Gastrocnemius medialis (tissue), 4 donors: ENCODE results near the gene KLRF2.

Source experiments
- POLR2A ChIP-seq, 2 donors: fragments of 450-650 bp; IDR thresholded peaks; one replicate each; pipeline ENCODE4 v1.6.1; 2017; ENCODE audit warnings: antibody characterized with exemption in 2 of 2, mild to moderate bottlenecking in 2 of 2, moderate library complexity in 2 of 2
- TF ChIP-seq, protein P1 (sequence below), 5 experiments: fragments of 450-650 bp in 3 of 5; fragments of 200-600 bp in 2 of 5; sonication (generic) in 2 of 5; IDR thresholded peaks in 4 of 5; conservative IDR thresholded peaks in 1 of 5; 1 replicate in 4 of 5; 2 replicates in 1 of 5; pipeline ENCODE4 v1.5.1; 2016 to 2019; ENCODE audit warnings: antibody characterized with exemption in 5 of 5, mild to moderate bottlenecking in 3 of 5, moderate library complexity in 3 of 5

- TF ChIP-seq, protein P1, sequence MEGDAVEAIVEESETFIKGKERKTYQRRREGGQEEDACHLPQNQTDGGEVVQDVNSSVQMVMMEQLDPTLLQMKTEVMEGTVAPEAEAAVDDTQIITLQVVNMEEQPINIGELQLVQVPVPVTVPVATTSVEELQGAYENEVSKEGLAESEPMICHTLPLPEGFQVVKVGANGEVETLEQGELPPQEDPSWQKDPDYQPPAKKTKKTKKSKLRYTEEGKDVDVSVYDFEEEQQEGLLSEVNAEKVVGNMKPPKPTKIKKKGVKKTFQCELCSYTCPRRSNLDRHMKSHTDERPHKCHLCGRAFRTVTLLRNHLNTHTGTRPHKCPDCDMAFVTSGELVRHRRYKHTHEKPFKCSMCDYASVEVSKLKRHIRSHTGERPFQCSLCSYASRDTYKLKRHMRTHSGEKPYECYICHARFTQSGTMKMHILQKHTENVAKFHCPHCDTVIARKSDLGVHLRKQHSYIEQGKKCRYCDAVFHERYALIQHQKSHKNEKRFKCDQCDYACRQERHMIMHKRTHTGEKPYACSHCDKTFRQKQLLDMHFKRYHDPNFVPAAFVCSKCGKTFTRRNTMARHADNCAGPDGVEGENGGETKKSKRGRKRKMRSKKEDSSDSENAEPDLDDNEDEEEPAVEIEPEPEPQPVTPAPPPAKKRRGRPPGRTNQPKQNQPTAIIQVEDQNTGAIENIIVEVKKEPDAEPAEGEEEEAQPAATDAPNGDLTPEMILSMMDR (IDR thresholded peaks at IDR 0.05 in 4 of 5, conservative IDR thresholded peaks at IDR 0.05 in 1 of 5), result no peak
- TF ChIP-seq POLR2A (IDR thresholded peaks at IDR 0.05), result no peak
Measured at GRCh38 chr12:9910716-9911421, 29.6 kb downstream of the KLRF2 start.
